ENCODE data around the gene RHEB.
A peak's percentile ranks its signal among the peaks of the same experiment; 100 is the strongest.

Gene RHEB

DNA sequence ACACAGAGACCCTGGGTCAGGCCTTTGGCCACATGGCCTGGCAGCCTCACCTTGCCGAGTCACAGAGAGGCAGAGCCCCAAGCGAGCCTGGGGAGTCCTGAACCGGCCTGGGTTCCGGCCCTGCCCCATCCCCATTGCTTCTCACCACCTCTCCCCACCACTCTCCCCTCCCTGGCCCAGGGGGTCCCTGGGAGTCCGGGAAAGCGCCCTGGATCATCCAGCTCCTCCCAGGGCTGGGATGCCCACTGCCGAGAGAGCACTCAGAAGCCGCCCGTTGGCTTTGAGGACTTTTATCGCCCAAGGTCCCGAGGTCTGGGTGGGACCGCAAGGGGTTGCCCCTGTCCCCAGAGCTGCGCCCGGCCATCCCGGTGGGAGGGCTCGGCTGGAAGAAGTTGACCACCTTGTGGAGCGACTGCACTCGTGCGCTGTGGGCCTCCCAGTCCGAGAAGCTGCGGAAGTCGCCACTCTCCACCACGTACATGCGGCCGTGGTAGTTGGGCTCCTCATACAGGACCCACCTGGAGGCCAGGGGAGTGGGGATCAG is 87.9 kb downstream of the RHEB start:
- DNase-seq (ENCODE audit: low read depth) = no peak

DNA sequence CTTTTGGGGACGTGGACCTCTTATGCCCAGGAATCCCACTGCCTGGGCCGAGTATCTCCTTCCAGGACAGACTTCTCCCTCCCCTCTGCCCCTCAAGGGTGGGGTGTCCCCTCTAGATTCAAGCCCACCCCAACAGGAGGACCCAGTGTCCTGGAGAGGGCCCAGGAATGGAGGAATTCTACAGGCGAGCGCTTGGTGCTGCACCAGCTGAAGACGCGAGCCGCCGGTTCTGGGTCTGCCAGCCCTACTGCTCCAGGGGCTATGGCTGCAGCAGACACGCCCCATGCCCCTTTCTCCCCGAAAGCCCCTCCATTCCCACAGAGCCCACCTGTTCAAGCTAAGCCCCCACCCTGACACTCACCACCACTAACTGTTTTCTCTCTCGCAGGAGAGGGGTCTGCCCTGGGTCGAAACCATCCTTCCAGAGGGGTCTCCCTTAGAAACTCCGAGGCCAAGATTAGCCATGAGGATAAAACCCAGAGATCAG is 88.4 kb downstream of the RHEB start:
- DNase-seq (ENCODE audit: low read depth) = no peak

GRCh38 chr7:151430391-151431205 is 89.1 kb downstream of the RHEB start:
- no peak for DNase-seq (ENCODE audit: low read depth)

DNA sequence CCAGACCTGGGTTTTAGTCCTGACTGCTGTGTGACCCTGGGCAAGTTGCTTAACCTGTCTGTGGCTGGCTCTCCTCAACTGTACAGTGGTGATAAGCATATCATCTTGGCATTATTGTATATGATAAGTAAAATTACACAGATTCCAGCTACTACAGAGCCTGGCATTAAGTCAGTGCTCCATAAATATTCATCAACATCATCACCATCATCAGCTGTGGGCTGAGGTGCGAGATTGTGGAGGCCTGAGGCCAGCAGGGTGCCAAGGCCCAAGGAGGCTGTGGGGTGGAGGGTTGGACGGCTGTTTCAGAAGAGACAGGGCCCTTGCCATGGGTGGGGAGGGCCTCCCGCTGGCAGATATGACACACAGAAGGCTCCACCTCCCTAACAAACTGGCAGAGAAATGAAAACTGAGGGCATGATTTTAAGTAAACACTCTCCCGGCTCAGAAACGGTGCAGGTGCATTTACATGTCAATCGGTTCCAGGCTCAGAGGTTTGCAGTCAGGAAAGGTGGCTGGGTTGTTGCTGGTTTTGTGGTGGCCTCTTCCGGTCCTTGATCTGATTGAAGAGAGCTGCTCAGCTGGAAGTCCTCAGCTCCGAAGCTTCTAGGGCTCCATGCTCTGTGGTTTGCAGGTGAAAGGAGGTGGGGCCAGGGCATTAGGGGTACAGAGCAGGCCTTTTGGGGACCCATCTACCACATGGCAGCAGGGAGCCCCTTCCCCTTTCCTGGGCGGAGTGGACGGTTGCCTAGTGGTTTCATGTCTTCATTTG is 89.9 kb downstream of the RHEB start:
- DNase-seq (ENCODE audit: low read depth) = no peak

GRCh38 chr7:151429237-151429559 is 90.5 kb downstream of the RHEB start:
- no peak for DNase-seq (ENCODE audit: low read depth)

DNA sequence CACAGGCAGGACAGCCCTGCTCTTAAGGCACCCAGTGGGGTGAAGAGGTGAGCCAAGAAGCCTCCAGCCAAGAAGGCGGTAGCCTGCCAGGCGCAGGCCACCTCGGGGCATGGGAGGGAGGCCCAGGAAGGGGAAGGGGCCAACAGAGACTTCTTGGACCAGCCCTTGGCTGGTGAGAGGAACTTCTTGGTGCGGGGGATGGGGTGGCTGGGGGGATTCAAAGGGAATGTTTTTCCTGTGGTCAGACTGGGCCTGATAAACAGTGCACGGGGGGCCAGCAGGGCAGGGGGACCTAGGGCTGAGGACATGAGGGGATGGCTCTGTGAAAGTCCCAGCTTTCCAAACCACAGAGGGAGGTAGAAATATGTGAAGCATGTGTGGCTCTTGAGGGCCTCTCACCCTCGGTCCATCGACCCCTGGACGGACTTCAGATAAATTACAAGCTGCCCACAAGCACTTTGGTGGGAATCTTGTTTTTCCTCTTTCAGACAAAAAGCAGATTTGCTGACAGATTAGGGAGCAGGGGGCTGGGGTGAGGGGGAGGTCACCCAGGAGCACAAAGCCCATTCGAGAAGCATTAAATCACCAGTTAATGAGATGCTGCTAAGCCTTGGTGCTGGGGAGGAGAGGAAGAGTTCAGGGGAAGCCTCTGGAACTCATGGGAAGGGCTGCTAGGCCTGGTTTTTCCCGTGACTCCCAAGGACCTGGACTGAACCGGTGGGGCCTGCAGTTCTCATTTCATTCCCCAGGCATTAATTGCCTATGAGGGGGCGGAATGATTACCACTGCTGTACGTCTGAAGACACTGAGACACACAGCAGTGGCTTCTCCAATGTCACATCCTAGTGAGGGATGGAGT is 91.1 kb downstream of the RHEB start:
- DNase-seq (ENCODE audit: low read depth) = no peak

GRCh38 chr7:151427705-151428377 is 91.9 kb downstream of the RHEB start:
- DNase-seq (ENCODE audit: low read depth) = no peak

GRCh38 chr7:151426904-151427704 is 92.6 kb downstream of the RHEB start:
- no peak for DNase-seq (ENCODE audit: low read depth)

GRCh38 chr7:151426441-151426903 is 93.2 kb downstream of the RHEB start:
- DNase-seq (ENCODE audit: low read depth) = peak; percentile 81

DNA sequence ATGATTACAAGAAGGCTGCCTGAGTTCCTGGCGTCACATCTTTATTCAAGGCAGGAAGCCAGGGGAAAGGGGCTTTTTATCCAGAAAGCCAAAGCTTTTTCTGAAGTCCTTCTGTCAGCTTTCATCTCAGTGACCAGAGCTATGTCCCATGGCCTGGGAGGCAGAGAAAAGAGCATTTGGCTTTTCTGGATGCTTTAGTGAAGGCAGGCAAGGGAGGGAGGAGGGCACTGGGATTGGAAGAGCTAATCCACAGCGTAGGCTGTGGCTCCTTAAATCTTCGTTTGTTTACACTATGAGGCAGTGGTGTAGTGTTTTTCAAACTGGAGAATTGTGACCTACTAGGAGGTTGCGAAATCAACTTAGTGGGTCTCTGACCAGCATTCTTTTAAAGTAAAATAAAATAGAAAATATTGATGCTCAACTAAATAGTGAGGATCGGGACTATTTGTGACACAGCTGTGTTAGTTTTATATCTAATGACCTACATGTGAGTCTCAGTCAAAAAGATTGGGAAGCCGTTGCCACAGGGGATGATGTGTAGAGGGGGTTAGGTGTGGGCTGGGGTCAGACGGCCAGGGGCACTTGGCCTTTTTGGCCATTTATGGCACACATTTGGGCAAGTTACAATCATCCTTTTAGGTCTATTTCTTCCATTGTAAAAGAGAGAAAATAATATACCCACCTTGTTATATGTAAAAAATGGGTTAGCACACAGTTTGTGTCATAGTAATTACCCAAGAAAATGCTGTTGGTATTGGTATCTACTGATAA is 93.8 kb downstream of the RHEB start:
- DNase-seq (ENCODE audit: low read depth) = peak; percentile 48

GRCh38 chr7:151424799-151425198 is 94.9 kb downstream of the RHEB start:
- DNase-seq (ENCODE audit: low read depth) = no peak

DNA sequence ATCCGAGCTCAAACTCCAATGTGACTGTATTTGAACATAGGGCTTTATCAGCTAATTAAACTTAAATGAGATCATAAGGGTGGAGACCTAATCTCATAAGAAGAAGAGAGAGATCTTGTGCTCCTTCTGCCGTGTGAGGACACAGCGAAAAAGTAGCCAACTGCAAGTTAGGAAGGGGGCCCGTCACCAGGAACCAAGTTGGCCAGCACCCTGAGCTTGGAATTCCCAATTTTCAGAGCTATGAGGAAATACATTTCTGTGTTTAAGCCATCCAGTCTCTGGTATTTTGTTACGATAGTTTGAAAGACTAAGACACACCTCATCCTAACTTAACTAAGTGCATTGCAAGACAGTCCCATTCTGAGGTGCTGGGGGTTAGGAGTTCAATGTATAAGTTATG is 95.8 kb downstream of the RHEB start:
- no peak for DNase-seq (ENCODE audit: low read depth)

- no peak for DNase-seq (ENCODE audit: low read depth)
Observed at GRCh38 chr7:151423226-151423625, 96.5 kb downstream of the RHEB start.

DNA sequence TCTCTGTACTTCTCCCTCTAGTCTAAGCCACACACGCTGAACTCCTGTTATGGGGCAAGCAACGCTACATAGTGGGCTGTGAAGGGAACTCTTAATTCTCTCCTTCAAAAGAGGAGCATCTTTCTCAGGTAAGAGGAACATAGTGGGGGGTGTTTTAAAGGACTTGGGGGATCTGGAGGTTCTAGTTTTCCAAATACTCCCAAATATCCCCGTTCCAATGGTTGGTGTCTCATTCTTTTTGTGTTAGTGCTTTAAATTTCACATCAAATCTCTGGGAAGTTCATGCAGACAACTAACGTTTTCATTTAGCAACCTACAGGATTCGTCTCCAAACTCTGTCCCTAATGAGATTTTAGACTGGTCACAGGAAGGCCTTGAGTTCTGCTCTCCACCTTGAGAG is 97.5 kb downstream of the RHEB start:
- no peak for DNase-seq (ENCODE audit: low read depth)

DNA sequence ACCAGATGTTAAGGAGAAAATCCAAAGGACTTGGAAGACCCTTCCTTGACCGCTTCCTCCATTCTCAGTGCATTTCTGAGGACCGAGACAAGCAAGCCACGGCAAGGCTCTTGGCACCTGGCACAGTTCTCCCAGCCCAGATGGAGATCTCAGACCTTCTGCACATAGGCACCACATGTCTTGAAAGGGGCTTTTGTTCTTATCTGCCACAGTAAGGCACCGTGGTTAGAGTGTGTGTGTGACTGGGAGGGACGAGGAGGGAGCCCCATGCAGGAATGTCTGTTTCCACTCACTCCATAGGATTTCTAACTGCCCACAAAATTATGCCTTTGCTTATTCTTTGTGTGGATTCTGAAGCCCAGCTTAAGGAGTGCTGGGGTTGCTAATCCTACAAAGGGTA is 99.6 kb downstream of the RHEB start:
- DNase-seq (ENCODE audit: low read depth) = no peak

GRCh38 chr7:151416941-151417315 is 102.8 kb downstream of the RHEB start:
- DNase-seq (ENCODE audit: low read depth) = no peak

DNA sequence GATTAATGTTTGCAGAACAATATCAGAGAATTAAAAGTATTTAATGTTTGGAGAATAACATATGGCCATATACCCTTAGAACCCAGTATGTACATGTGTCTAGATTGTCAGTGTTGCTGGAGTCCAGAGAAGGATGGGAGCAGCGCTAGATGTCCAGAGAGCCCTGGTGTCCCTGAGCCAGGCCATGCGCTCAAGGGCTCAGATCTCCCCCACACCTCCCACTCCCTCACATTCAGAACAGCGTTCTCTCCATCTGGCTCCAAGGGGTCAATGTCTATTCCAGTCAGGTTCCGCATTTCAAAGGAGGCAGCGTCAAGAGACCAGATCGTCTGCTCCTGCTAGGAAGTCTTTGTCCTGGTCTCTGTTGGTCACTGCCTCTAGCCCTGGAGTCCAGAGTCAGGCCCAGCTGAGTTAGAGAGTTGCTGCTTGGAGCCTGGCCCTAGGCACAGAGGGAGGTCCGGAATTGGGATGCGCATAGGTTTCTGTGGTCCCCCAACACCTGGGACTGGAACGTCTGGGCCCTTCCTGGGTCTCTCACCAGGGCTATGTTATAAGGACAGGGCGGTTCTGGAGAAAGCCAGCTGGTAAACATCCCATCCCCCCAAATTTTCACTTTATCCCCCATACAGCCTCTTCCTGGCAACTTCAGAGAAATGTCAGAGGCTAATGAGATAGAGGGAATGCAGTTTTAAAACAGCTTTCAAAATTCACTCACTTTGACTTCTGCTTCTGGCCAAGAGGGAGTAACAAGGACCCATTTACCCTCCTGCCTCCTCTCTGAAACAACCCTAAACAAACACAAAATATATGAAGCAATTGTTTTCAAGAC is 103.4 kb downstream of the RHEB start:
- no peak for DNase-seq (ENCODE audit: low read depth)
